ENCODE data around the gene CPNE6. TPM values are rescaled to one million over a fixed set of nuclear protein-coding genes. Genes with fewer than 3 reads are reported as not detected.

Gene CPNE6
- total and polyA plus RNA-seq, 2 of the 13 experiments (the other 11 are each of a cell fraction or from before 2014, with no cell fraction given): not detected

GRCh38 chr14:24086193-24086955, 15.0 kb downstream of the CPNE6 start (continued):
- no peak for TF ChIP-seq SRF (IDR thresholded peaks at IDR 0.05; ENCODE audit: low read depth, low read length)
- TF ChIP-seq ATF7 (IDR thresholded peaks at IDR 0.05): peak; percentile 83
- no peak for TF ChIP-seq ATF7 (CRISPR knock-in tag; IDR thresholded peaks at IDR 0.05)
- TF ChIP-seq ZNF432 (CRISPR knock-in tag; IDR thresholded peaks at IDR 0.05; ENCODE audit: borderline replicate concordance): no peak
- TF ChIP-seq, protein P1, sequence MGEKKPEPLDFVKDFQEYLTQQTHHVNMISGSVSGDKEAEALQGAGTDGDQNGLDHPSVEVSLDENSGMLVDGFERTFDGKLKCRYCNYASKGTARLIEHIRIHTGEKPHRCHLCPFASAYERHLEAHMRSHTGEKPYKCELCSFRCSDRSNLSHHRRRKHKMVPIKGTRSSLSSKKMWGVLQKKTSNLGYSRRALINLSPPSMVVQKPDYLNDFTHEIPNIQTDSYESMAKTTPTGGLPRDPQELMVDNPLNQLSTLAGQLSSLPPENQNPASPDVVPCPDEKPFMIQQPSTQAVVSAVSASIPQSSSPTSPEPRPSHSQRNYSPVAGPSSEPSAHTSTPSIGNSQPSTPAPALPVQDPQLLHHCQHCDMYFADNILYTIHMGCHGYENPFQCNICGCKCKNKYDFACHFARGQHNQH (CRISPR knock-in tag; IDR thresholded peaks at IDR 0.05): no peak
- TF ChIP-seq PTBP1 (IDR thresholded peaks at IDR 0.05; ENCODE audit: low read depth, low read length, poor library complexity, severe bottlenecking): no peak
- TF ChIP-seq ZNF292 (CRISPR knock-in tag; IDR thresholded peaks at IDR 0.05; ENCODE audit: borderline replicate concordance, low read depth): peak; percentile 19; the same call in 1 of the 2 replicates
- no peak for TF ChIP-seq IRX3 (CRISPR knock-in tag; IDR thresholded peaks at IDR 0.05; ENCODE audit: borderline replicate concordance, low read depth)
- no peak for TF ChIP-seq KAT8 (CRISPR knock-in tag; IDR thresholded peaks at IDR 0.05)
- TF ChIP-seq ZNF260 (CRISPR knock-in tag; IDR thresholded peaks at IDR 0.05; ENCODE audit: borderline replicate concordance, low read depth): no peak
- no peak for TF ChIP-seq ZNF547 (CRISPR knock-in tag; IDR thresholded peaks at IDR 0.05)
- TF ChIP-seq ZBTB38 (CRISPR knock-in tag; IDR thresholded peaks at IDR 0.05): no peak
- TF ChIP-seq ZNF296 (CRISPR knock-in tag; conservative IDR thresholded peaks at IDR 0.05): no peak
- no peak for TF ChIP-seq ZSCAN29 (CRISPR knock-in tag; conservative IDR thresholded peaks at IDR 0.05)
- TF ChIP-seq SPEN (CRISPR knock-in tag; IDR thresholded peaks at IDR 0.05; ENCODE audit: low read depth): 0 out of 2 replicates have a peak, but pooled peaks have one; percentile 14
- TF ChIP-seq RFX5 (IDR thresholded peaks at IDR 0.05; ENCODE audit: low read depth, low read length): no peak
- TF ChIP-seq HBP1 (CRISPR knock-in tag; IDR thresholded peaks at IDR 0.05; ENCODE audit: low read depth): no peak
- TF ChIP-seq, protein P2, sequence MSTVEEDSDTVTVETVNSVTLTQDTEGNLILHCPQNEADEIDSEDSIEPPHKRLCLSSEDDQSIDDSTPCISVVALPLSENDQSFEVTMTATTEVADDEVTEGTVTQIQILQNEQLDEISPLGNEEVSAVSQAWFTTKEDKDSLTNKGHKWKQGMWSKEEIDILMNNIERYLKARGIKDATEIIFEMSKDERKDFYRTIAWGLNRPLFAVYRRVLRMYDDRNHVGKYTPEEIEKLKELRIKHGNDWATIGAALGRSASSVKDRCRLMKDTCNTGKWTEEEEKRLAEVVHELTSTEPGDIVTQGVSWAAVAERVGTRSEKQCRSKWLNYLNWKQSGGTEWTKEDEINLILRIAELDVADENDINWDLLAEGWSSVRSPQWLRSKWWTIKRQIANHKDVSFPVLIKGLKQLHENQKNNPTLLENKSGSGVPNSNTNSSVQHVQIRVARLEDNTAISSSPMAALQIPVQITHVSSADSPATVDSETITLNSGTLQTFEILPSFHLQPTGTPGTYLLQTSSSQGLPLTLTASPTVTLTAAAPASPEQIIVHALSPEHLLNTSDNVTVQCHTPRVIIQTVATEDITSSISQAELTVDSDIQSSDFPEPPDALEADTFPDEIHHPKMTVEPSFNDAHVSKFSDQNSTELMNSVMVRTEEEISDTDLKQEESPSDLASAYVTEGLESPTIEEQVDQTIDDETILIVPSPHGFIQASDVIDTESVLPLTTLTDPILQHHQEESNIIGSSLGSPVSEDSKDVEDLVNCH (CRISPR knock-in tag; IDR thresholded peaks at IDR 0.05): no peak
- TF ChIP-seq MTA3 (CRISPR knock-in tag; IDR thresholded peaks at IDR 0.05): no peak
- TF ChIP-seq, protein P3, sequence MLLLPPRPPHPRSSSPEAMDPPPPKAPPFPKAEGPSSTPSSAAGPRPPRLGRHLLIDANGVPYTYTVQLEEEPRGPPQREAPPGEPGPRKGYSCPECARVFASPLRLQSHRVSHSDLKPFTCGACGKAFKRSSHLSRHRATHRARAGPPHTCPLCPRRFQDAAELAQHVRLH (CRISPR knock-in tag; IDR thresholded peaks at IDR 0.05; ENCODE audit: borderline replicate concordance, low read depth): no peak
- TF ChIP-seq ZNF12 (CRISPR knock-in tag; IDR thresholded peaks at IDR 0.05): no peak
- peak; percentile 81 for TF ChIP-seq CREB1 (IDR thresholded peaks at IDR 0.05)
- no peak for TF ChIP-seq CREB1 (CRISPR knock-in tag; IDR thresholded peaks at IDR 0.05)
- TF ChIP-seq MBD4 (IDR thresholded peaks at IDR 0.05; ENCODE audit: borderline replicate concordance, low read length): no peak
- no peak for TF ChIP-seq ZNF550 (CRISPR knock-in tag; IDR thresholded peaks at IDR 0.05; ENCODE audit: borderline replicate concordance)

Data from HepG2 (cell line).